ENCODE results near the gene TNS1. TPM values are rescaled to one million over a fixed set of nuclear protein-coding genes. Genes with fewer than 3 reads are reported as not detected.

TNS1 gene
- total and polyA plus RNA-seq, 4 donors, result 67.0 to 377 (median 208) TPM

- Histone ChIP-seq H3K4me3 (no peak overlapping the region), H3K27ac (ENCODE audit: low read depth in 1 of 2, low read length in 1 of 2) (peak overlapping the region; percentile 60 to 93), H3K36me3 (ENCODE audit: control insufficient read depth in 4 of 4, insufficient read depth in 4 of 4, low read length in 4 of 4) (peaks cover 0 to 4% (median 2%) of the 10 kb centered on the region in 4 donors), H3K4me1 (ENCODE audit: control insufficient read depth in 5 of 5, insufficient read depth in 5 of 5, low read length in 5 of 5) (peaks cover 31 to 80% (median 61%) of the 10 kb centered on the region in 5 donors), H3K9me3 (ENCODE audit: control insufficient read depth in 4 of 4, insufficient read depth in 3 of 4, low read length in 3 of 4) (no peaks in the 10 kb centered on the region), H3K9ac (ENCODE audit: insufficient read depth in 1 of 2, low read length in 2 of 2) (peak overlapping the region in 1 of 2 donors; percentile 23), H3K27me3 (ENCODE audit: control insufficient read depth in 3 of 3, insufficient read depth in 3 of 3, low read length in 2 of 3) (no peaks in the 10 kb centered on the region)
- 63 to 72% methylated on average over 10 of the region's 10 CpGs for WGBS, 2 donors
- TF ChIP-seq CTCF (IDR thresholded peaks at IDR 0.05; ENCODE audit: control extremely low read depth, extremely low read depth), result no peak
- DNase-seq, result no peak
- ATAC-seq (ENCODE audit: insufficient read depth, low FRiP score), result no peak
These were observed 93.5 kb downstream of the TNS1 start for GRCh38 chr2:217909156-217909820.

- Histone ChIP-seq H3K36me3 (ENCODE audit: control insufficient read depth in 4 of 4, insufficient read depth in 4 of 4, low read length in 4 of 4) (peaks cover 0 to 4% (median 2%) of the 10 kb centered on the region in 4 donors), H3K27ac (ENCODE audit: low read depth in 1 of 2, low read length in 1 of 2) (peak overlapping the region; percentile 18 to 75), H3K4me3 (no peak overlapping the region), H3K27me3 (ENCODE audit: control insufficient read depth in 3 of 3, insufficient read depth in 3 of 3, low read length in 2 of 3) (no peaks in the 10 kb centered on the region), H3K4me1 (ENCODE audit: control insufficient read depth in 5 of 5, insufficient read depth in 5 of 5, low read length in 5 of 5) (peaks cover 36 to 80% (median 64%) of the 10 kb centered on the region in 5 donors), H3K9me3 (ENCODE audit: control insufficient read depth in 4 of 4, insufficient read depth in 3 of 4, low read length in 3 of 4) (no peaks in the 10 kb centered on the region), H3K9ac (ENCODE audit: insufficient read depth in 1 of 2, low read length in 2 of 2) (no peak overlapping the region)
- DNase-seq (no peak), ATAC-seq (ENCODE audit: insufficient read depth, low FRiP score) (no peak)
- no peak for TF ChIP-seq CTCF (IDR thresholded peaks at IDR 0.05; ENCODE audit: control extremely low read depth, extremely low read depth)
- WGBS, 2 donors, result 78 to 80% methylated on average over 8 of the region's 8 CpGs
These were observed 94.3 kb downstream of the TNS1 start for GRCh38 chr2:217908544-217908943.

GRCh38 chr2:217907266-217907665, 95.5 kb downstream of the TNS1 start:
- Histone ChIP-seq H3K27ac (ENCODE audit: low read depth in 1 of 2, low read length in 1 of 2) (peak overlapping the region; percentile 14 to 96), H3K27me3 (ENCODE audit: control insufficient read depth in 3 of 3, insufficient read depth in 3 of 3, low read length in 2 of 3) (no peaks in the 10 kb centered on the region), H3K9me3 (ENCODE audit: control insufficient read depth in 4 of 4, insufficient read depth in 3 of 4, low read length in 3 of 4) (no peaks in the 10 kb centered on the region), H3K4me1 (ENCODE audit: control insufficient read depth in 5 of 5, insufficient read depth in 5 of 5, low read length in 5 of 5) (peaks cover 43 to 80% (median 60%) of the 10 kb centered on the region in 5 donors), H3K36me3 (ENCODE audit: control insufficient read depth in 4 of 4, insufficient read depth in 4 of 4, low read length in 4 of 4) (peaks cover 0 to 4% (median 2%) of the 10 kb centered on the region in 4 donors), H3K9ac (ENCODE audit: insufficient read depth in 1 of 2, low read length in 2 of 2) (peak overlapping the region in 1 of 2 donors; percentile 23), H3K4me3 (no peak overlapping the region)
- ATAC-seq (ENCODE audit: insufficient read depth, low FRiP score) (no peak), DNase-seq (no peak)
- WGBS, 2 donors, result 95% methylated on average over 3 of the region's 3 CpGs
- no peak for TF ChIP-seq CTCF (IDR thresholded peaks at IDR 0.05; ENCODE audit: control extremely low read depth, extremely low read depth)
